HuH-7 (cell line): ENCODE measurements around the gene DAGLB.
"Not testable (repeated sequence)": the region's sequence is repeated elsewhere in the genome, so short reads cannot be mapped to it uniquely, and the experiment has no call there.

Experiments
- DNase-seq: peaks from one replicate; pipeline ENCODE4 v3.0.0; 2011; ENCODE audit warnings: low spot score

Gene DAGLB

GRCh38 chr7:6447581-6448199 is at the start of gene DAGLB:
Gene DAGLB, minus strand, starts transcription at chr7:6447954. Its CDS starts 112 bp downstream, at chr7:6447842.
- DNase-seq, result peak; percentile 98

- DNase-seq, result no peak
Measured at GRCh38 chr7:6497637-6497905, 49.8 kb upstream of the DAGLB start.

GRCh38 chr7:6496842-6497636 is 49.3 kb upstream of the DAGLB start:
- DNase-seq, result no peak

- no peak for DNase-seq
Measured at GRCh38 chr7:6495597-6496262, 48.0 kb upstream of the DAGLB start.

GRCh38 chr7:6494365-6494764 is 46.6 kb upstream of the DAGLB start:
- DNase-seq, result no peak

GRCh38 chr7:6491194-6491593 is 43.4 kb upstream of the DAGLB start:
- DNase-seq, result no peak

- DNase-seq, result no peak
Measured at GRCh38 chr7:6489612-6490011, 41.9 kb upstream of the DAGLB start.

- DNase-seq, result no peak
Measured at GRCh38 chr7:6487184-6487545, 39.4 kb upstream of the DAGLB start.

GRCh38 chr7:6486438-6487183 is 38.9 kb upstream of the DAGLB start:
- DNase-seq, result no peak

- no peak for DNase-seq
Measured at GRCh38 chr7:6482743-6483119, 35.0 kb upstream of the DAGLB start.

GRCh38 chr7:6482307-6482706 is 34.6 kb upstream of the DAGLB start:
- peak; percentile 74 for DNase-seq

- no peak for DNase-seq
Measured at GRCh38 chr7:6481445-6481844, 33.7 kb upstream of the DAGLB start.

GRCh38 chr7:6480323-6480660 is 32.5 kb upstream of the DAGLB start:
- DNase-seq, result no peak

GRCh38 chr7:6479067-6479466 is 31.3 kb upstream of the DAGLB start:
- DNase-seq, result no peak

GRCh38 chr7:6478186-6478585 is 30.4 kb upstream of the DAGLB start:
- DNase-seq, result no peak

- no peak for DNase-seq
Measured at GRCh38 chr7:6477318-6477660, 29.5 kb upstream of the DAGLB start.

GRCh38 chr7:6476596-6477317 is 29.0 kb upstream of the DAGLB start:
- DNase-seq, result no peak

GRCh38 chr7:6475433-6476186 is 27.9 kb upstream of the DAGLB start:
- no peak for DNase-seq

GRCh38 chr7:6465862-6466261 is 18.1 kb upstream of the DAGLB start:
- DNase-seq, result no peak

GRCh38 chr7:6463609-6464008 is 15.9 kb upstream of the DAGLB start:
- DNase-seq, result not testable (repeated sequence)

GRCh38 chr7:6461946-6462550 is 14.3 kb upstream of the DAGLB start:
- no peak for DNase-seq
